ENCODE data around the gene DCLK2. TPM values are rescaled to one million over a fixed set of nuclear protein-coding genes. Genes with fewer than 3 reads are reported as not detected.

Gene DCLK2
- total and polyA plus RNA-seq, 2 donors from 2014 or later, result 2.6 to 3.4 TPM

- intact Hi-C loops (cut with DNase I), result loop anchor here (10.0 kb wide), 1 partner anchor 232 kb away; no protein-coding TSS in a partner anchor
- Histone ChIP-seq H3K36me3 (ENCODE audit: control insufficient read depth in 2 of 3, insufficient read depth in 3 of 3, low read length in 3 of 3) (no peaks in the 10 kb centered on the region), H3K9me3 (ENCODE audit: control insufficient read depth in 2 of 3, insufficient read depth in 1 of 3, low read length in 3 of 3) (no peaks in the 10 kb centered on the region), H3K9ac (ENCODE audit: low read length in 3 of 3) (no peak overlapping the region), H3K4me3 (ENCODE audit: low read length in 3 of 3) (no peak overlapping the region), H3K27me3 (ENCODE audit: control insufficient read depth, insufficient read depth, low read length) (no peaks in the 10 kb centered on the region), H3K4me1 (ENCODE audit: control insufficient read depth in 2 of 3, insufficient read depth in 2 of 3, low read depth in 1 of 3, low read length in 3 of 3) (peaks cover 0 to 3% (median 0%) of the 10 kb centered on the region in 3 donors), H3K27ac (ENCODE audit: low read depth in 2 of 2, low read length in 2 of 2) (no peak overlapping the region)
- no peak for TF ChIP-seq CTCF (IDR thresholded peaks at IDR 0.05; ENCODE audit: borderline replicate concordance, extremely low read depth, insufficient read depth)
- DNase-seq (no peak), FAIRE-seq (no peak)
Observed at GRCh38 chr4:150236626-150237025, 158.4 kb downstream of the DCLK2 start.

GRCh38 chr4:150237110-150237872, 159.0 kb downstream of the DCLK2 start:
- H3K9ac ChIP-seq (ENCODE audit: low read length in 3 of 3), result no peak overlapping the region
- TF ChIP-seq CTCF (IDR thresholded peaks at IDR 0.05; ENCODE audit: borderline replicate concordance, extremely low read depth, insufficient read depth), result no peak
- H3K36me3 ChIP-seq (ENCODE audit: control insufficient read depth in 2 of 3, insufficient read depth in 3 of 3, low read length in 3 of 3), result no peaks in the 10 kb centered on the region
- FAIRE-seq (peak; percentile 65), DNase-seq (peak in 1 of 5 donors; percentile 57)
- intact Hi-C loops (cut with DNase I), result loop anchor here (10.0 kb wide), 1 partner anchor 232 kb away; no protein-coding TSS in a partner anchor
- no peaks in the 10 kb centered on the region for H3K9me3 ChIP-seq (ENCODE audit: control insufficient read depth in 2 of 3, insufficient read depth in 1 of 3, low read length in 3 of 3)
- peaks cover 0 to 3% (median 0%) of the 10 kb centered on the region in 3 donors for H3K4me1 ChIP-seq (ENCODE audit: control insufficient read depth in 2 of 3, insufficient read depth in 2 of 3, low read depth in 1 of 3, low read length in 3 of 3)
- no peak overlapping the region for H3K4me3 ChIP-seq (ENCODE audit: low read length in 3 of 3)
- H3K27me3 ChIP-seq (ENCODE audit: control insufficient read depth, insufficient read depth, low read length), result no peaks in the 10 kb centered on the region
- H3K27ac ChIP-seq (ENCODE audit: low read depth in 2 of 2, low read length in 2 of 2), result no peak overlapping the region

- H3K9ac ChIP-seq (ENCODE audit: low read length in 3 of 3), result no peak overlapping the region
- no peak for TF ChIP-seq CTCF (IDR thresholded peaks at IDR 0.05; ENCODE audit: borderline replicate concordance, extremely low read depth, insufficient read depth)
- DNase-seq, result no peak
- H3K36me3 ChIP-seq (ENCODE audit: control insufficient read depth in 2 of 3, insufficient read depth in 3 of 3, low read length in 3 of 3), result no peaks in the 10 kb centered on the region
- FAIRE-seq, result no peak
- no peaks in the 10 kb centered on the region for H3K27me3 ChIP-seq (ENCODE audit: control insufficient read depth, insufficient read depth, low read length)
- no peaks in the 10 kb centered on the region for H3K9me3 ChIP-seq (ENCODE audit: control insufficient read depth in 2 of 3, insufficient read depth in 1 of 3, low read length in 3 of 3)
- H3K4me3 ChIP-seq (ENCODE audit: low read length in 3 of 3), result no peak overlapping the region
- intact Hi-C loops (cut with DNase I), result loop anchor here (10.0 kb wide), 1 partner anchor 234 kb away; no protein-coding TSS in a partner anchor
- H3K27ac ChIP-seq (ENCODE audit: low read depth in 2 of 2, low read length in 2 of 2), result no peak overlapping the region
- H3K4me1 ChIP-seq (ENCODE audit: control insufficient read depth in 2 of 3, insufficient read depth in 2 of 3, low read depth in 1 of 3, low read length in 3 of 3), result peaks cover 0 to 3% (median 0%) of the 10 kb centered on the region in 3 donors
Observed at GRCh38 chr4:150238591-150238990, 160.3 kb downstream of the DCLK2 start.
